22Rv1 (cell line): ENCODE data around the gene KLK14.

ENCODE experiments used
- ZFX ChIP-seq: fragments of 450-650 bp; IDR thresholded peaks from 2 replicates; pipeline ENCODE4 v1.6.1; 2017; ENCODE audit warnings: antibody characterized with exemption, borderline replicate concordance
- TF ChIP-seq, protein P1 (sequence below): fragments of 450-650 bp; IDR thresholded peaks from 2 replicates; pipeline ENCODE4 v1.5.1; 2017; ENCODE audit warnings: mild to moderate bottlenecking

DNA sequence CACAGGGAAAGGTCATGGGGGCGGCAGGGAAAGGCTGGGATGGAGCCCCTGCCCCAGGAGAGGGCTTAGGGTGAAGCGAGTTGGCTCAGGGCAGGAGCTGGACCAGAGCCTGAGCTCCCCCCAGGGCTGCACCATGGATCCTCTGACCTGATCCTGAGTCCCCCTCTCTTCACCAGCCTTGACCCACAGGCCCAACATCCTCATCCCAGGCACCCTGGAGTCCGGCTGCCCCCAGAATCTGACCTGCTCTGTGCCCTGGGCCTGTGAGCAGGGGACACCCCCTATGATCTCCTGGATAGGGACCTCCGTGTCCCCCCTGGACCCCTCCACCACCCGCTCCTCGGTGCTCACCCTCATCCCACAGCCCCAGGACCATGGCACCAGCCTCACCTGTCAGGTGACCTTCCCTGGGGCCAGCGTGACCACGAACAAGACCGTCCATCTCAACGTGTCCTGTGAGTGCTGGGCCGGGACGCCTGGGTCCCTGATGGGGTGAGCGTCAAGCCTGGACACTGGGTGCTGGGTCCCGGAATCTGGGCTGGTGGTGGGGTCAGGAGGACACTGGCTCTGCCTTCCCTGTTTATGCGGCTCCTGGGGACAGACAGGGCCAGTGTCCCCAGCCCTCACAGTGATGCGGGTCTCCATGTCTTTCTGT is 42.9 kb upstream of the KLK14 start:
- TF ChIP-seq, protein P1, sequence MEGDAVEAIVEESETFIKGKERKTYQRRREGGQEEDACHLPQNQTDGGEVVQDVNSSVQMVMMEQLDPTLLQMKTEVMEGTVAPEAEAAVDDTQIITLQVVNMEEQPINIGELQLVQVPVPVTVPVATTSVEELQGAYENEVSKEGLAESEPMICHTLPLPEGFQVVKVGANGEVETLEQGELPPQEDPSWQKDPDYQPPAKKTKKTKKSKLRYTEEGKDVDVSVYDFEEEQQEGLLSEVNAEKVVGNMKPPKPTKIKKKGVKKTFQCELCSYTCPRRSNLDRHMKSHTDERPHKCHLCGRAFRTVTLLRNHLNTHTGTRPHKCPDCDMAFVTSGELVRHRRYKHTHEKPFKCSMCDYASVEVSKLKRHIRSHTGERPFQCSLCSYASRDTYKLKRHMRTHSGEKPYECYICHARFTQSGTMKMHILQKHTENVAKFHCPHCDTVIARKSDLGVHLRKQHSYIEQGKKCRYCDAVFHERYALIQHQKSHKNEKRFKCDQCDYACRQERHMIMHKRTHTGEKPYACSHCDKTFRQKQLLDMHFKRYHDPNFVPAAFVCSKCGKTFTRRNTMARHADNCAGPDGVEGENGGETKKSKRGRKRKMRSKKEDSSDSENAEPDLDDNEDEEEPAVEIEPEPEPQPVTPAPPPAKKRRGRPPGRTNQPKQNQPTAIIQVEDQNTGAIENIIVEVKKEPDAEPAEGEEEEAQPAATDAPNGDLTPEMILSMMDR = no peak
- TF ChIP-seq ZFX = no peak
